NCI-H1092 (cell line): ENCODE results near the gene CACNA2D4.
A peak's percentile ranks its signal among the peaks of the same experiment; 100 is the strongest.

Source experiments
- DNase-seq: peaks from one replicate; lab custom pipeline; 2025; lab: John Stamatoyannopoulos, UW

Gene CACNA2D4

DNA sequence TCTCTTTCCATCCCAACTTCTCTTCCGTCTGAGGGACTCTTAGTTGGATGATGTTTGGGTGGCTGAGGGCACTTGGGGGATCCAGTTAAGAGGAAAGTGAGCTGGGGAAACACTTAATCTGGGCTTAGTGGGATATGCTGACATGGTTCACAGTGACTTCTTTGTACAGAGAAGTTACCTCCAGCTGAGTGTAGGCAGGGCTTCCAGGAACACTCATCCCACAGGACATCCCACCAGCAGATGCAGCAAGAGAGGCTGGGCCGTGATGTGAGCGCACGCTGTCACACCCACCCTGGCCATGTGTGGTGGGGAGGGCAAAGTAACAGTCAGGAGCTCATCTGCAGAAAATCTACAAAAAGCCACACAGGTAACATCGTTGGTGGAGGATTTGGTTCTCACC lies 832 bp upstream of the CACNA2D4 start:
- DNase-seq, result no peak

DNA sequence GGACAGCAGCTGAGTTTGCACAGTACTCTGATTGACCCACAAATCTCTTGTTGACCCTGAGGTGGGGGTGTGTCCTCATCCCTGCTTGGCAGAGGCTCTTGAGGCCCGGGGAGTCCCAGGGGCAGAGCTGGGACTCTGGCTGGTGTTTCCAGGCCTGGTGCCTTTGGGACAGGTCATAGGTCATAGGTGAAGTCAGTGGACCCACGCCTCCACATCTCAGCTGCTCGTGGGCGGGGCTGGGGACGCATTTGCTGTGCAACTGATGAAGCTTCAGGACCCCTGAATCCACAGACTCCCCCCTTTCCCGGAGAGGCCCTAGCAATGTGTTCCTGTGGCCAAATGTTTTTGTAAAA lies 408 bp upstream of the CACNA2D4 start:
- DNase-seq, result no peak

DNA sequence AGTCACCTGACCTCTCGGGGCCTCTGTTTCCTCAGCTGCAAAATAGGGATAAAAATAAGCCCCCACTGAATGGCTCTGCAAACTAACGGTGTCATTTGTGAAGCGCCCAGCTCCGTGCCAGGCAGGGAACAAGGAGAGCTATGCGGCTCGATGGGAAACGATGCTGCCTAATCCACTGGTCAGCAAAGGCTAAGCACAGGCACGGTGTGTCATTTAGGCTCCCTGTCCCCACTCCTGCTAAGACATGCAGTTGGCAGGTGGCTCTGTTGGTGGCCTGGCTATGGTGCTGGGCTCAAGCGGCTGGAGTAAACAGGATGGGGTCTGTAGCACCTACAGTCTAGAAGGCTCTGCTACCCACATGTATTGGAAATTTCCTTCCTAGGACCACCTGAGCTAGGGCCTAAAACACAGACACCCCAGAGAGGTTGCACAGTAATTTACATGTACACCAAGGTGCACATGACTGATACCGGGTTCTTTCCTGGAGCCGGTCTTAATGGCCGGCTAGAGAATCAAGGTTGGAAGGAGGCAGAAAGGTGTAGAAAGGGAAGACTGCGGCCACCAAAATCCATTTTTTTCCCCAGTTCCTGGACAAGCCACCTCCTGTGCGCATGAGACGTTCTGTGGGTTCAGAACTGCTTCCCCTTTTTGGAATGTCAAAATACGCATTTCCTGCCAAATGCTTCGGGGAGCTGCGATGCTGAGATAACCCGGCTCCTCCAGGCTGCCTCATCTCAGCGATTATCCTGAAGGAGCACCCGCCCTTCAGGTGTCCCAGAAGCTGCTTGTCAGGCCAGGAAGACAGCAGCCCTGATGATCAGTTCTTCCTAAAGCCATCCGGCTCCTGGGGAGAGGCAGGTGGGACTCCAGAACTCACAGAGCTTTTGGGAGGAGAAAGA lies 1.0 kb downstream of the CACNA2D4 start:
- no peak for DNase-seq

DNA sequence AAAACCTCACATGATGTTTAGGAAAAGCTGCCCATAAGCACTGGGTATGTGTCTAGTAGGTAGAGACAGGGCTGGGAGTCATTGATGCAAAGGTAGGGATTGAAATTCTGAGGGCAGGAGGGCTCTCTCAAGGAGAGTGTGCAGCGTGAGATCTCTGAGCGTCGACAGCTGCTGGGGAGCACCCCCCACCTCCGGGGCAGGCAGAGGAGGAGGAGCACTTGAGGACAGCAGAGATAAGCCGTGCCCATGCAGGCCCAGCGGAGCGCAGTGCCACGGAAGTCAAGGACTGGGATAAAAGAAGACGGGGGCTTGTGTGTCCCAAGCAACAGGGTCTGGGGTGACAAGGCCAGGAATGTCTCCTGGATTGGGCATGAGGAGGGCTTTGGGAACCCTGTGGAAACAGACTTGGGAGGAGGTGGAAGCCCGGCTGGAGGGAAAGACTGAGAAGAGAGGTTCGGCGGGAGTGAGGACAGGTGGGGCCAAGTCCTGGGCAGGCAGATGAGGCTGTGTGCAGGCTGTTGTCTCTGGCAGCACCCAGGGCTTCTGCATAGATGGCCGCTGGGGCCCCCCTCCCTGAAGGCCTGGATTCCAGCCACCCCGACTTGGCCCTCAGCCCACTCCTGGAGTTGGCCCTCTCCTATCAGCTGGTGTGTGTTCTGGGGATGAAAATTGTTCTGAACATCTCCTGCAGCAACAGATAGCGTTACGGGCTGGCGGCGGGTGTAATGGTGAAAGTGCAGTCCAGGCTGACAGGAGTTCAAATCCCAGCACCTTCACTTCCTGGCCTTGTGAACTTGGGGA lies 1.9 kb downstream of the CACNA2D4 start:
- DNase-seq, result peak; percentile 76

DNA sequence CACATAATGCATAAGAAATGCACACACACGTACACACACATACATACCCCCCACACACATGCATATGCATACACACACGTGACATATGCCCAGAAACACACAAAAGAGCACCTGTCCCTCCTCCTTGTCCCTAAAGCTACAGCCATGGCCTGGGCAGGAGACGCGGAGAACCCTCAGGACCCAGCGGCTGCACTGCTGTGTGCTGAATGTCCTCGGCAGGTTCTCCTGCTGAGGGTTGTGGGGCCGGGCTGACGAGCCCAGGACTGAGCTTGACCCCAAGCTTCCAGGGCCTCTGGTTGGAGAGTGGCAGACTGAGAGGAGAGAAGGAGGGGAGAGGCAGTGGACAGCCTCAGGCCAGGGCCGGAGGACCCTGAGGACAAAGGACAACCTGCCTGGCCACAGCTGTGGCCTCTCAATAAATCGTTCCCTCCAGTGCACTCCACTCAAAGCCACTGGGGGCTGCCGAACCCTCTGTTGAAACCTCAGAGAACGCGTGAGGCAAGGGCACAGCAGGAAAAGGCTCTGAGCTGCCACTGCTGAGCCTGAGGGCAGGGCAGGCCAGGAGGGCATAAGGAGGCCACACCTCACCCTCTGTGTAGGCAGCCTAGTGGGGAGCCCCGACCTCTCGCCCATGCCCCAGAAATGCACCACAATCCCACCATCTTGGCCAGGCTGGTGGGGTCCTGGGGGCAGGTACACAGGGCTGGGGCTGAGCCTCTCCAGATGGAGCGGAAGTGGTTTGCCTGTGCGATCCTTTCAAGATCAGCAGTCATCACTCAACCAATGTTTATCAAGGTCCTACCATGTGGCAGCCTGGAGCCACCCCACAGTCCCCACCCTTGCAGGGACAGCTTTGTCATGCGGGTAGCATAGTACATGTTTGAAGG lies 3.1 kb downstream of the CACNA2D4 start:
- DNase-seq, result no peak

DNA sequence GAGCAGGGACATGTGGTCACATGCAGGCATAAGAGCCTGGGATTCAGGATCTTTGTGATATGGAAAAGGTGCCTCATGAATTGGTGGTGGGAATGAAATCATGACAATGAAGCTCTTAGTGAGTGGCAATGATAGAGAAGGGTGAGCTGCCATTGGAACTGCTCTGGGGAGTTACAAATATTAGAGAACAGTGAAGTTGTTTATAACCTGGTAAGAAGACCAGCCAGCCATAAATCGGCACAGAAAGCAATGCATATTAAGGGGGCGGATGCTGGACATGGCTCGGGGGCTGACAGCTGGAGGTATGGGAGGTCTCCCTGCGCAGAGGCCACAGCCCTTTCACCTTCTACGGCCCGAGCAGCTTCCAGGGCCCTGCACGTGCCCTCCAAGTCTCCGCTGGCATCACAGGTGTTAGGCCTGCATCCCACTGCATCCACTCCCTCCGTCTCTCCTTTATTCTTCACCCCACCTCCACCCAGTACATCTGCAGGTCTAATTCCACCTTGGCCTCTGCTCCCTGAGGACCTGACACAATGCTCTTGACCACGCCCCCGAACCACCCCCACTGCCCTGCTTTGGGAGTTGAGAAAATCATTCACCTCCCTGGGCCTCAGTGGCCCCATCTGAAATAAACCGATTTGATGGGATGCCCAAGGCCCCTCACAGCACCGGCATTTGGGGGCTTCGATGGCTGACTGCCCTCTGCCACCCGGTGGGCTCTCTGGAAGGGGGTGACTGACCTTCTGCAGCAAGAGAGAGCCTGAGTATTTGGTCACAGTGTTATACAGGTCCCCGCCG lies 4.1 kb downstream of the CACNA2D4 start:
- no peak for DNase-seq

DNA sequence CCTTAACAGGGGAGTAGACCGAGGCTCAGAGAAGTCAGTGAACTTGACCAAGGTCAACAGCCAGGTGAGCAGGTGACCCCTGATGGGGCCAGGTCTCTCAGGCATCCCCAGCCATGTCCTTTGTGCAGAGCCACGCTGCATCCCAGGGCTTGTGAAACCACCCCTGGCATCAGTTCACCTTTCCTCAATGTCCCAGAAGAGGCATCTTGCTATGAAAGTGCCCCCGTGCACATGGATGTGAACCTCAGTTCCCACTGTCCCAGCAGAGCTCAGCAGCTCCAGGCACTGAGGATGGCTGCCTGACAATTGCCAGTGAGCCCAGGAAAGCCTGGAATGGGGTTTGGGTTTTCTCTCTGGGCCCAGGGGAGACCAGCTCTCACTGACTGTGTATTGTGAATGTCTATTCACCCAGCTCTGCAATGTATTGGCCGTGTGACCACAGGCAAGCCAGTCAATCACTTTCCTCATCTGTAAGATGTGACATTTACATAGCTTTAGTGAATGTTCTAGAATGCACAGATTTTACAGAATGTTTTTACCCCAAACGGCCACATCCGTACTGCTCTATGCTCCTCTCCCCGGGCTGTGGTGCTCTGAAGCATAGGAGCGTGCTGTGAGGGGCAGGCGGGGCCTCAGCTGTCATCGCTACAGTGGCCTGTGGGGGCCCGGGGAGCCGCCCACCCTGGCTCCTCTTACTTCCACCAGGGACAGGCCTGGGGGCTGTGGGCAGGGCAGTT lies 4.9 kb downstream of the CACNA2D4 start:
- no peak for DNase-seq

DNA sequence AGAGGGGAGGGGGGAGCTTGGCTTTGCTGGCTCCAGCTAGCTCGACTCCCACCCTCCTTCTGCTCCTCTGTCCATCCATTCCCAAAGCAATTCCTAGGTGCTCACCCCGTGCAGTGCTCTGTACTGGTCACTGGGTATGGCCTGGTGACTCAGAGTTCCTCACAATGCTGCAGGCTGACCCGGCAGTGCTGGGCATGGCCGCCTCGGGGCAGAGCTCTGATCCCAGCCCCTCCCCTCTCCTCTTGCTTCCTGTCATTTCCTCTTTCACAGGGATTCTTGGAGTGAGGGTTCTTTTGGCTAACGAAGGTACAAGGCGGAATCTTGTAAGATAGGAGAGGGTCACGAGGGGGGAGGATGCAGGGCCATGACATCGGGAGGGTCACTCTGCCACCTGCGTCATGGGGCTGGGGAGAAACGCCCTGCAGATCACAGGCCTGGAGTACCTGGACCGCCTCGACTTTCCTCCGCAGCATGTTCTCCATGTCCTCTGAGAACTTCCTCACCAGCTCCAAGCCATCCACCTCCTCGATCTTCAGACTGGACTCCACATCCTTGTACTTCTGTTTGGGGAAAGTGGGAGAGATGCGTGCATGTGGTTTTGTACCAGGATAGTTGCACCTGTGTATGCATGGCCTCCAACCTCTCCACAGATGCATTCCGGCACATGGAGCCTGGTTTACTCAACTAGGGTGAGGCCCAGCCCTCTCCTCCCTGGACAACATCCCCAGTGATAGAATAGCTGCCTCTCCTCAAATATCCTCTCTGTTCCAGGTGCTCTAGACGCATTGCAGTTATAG lies 5.7 kb downstream of the CACNA2D4 start:
- DNase-seq, result no peak

DNA sequence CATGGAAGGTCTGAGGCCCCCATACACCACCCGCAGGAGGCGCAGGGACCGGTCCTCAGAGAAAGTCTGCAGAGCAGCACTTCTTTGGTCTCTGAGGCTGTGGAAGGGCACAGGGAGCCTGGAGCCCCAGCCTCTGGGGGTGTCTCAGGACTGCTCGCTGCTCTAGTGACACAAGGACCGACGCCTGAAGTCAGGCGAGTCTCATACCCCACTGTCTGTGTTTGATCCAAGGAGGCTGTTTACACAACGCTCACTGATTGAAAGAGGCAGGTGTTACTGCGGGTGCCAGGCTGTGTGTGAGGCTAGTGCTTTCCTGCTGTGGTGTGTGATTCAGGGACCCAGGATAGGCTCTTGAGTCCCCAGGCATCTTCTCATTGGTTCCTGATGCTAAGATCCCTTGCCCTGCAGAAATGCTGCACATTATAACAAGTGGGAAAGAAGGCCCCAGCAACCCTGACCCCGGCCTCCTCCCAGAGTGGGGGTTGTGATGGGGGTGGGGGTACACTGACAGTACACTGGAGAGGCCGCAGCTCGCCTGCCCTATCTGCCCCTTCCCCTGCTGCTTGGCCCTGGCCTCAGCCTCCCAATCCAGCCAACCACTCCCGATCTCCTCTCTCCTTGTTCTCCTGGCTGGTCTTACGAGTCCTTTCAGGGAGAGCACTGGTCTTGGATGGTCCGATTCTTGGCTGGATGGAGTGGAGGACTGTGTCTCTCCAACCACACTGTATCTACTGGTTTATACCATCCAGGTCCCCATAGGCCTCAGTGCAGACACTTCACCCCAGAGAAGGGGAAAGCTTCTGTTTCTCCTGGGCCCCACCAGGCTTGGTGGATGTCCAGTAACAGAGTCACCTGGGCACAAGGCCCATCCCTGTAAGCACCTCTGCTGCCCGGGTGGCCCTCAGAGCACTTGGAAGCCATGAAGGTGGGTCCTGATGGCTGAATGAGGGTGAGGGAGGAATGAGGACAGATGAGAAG lies 6.6 kb downstream of the CACNA2D4 start:
- DNase-seq, result peak; percentile 92

DNA sequence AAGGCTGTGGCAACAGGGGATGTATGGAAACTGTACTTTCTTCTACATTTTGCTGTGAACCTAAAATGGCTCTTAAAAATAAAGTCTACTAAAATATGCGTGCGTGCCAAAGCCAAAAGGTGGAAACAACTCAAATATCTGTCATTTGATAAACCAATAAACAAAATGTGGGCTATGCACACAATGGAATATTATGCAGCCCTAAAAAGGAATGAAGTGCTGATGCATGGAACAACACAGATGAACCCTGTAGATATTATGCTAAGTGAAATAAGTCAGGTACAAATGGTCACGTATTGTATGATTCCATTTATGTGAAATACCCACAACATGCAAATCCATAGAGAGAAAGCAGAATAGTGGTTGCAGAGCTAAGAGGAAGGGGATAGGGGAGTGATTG lies 8.0 kb downstream of the CACNA2D4 start:
- DNase-seq, result no peak

DNA sequence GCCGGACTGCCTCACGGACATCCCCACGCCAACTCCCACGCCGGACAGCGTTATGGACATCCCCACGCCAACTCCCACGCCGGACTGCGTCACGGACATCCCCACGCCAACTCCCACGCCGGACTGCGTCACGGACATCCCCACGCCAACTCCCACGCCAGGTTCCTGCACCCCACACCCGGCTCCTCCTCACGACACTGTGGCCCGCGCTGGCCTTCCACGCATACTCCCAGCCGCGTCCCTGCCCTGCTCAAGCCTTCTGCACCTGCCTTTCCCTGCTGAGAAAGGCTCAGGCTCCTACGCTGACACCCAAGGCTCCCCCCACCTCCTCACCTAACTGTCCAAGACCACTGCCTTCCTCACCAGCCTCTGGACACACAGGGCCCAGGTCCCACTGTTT lies 9.7 kb downstream of the CACNA2D4 start:
- DNase-seq, result no peak

DNA sequence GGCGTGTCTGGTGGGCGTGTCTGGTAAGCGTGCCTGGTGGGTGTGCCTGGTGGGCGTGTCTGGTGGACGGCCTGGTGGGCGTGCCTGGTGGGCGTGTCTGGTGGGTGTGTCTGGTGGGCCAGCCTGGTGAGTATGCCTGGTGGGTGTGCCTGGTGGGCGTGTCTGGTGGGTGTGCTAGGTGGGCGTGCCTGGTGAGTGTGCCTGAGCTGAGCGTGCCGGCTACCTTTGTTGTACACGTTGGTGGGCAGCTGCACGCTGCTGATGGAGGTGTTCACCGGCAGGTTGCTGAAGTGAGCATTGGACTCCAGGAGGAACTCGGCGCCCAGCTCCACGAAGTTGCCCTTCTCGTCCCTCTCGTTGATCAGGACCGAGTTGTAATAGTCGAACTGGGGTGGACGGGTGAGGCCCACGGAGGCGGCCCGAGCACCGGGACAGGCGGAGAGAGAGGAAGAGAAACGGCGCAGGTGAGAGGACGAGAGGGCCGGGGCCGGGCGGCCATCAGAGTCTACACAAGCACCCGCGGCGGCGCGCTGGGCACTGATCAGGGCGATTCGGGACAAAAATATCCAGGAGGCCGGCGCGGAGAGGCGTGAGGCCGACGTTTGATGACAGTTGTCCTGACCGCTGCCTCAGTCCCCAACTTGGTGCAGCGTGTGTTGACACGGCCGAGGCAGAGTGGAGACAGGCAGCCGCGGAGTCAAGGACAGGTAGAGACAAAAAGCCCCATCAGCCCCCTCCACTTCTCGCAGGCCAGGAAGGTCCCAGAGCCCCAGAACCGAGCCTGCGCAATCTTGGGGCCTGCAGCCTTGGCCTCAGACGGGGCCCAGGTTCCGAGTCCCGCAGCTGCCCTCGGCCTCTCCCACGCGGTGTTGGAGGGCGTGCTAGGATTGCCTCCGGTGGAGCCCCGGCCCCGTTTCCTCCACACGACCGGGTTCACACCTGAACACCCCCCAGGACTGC lies 10.5 kb downstream of the CACNA2D4 start:
- DNase-seq, result no peak

DNA sequence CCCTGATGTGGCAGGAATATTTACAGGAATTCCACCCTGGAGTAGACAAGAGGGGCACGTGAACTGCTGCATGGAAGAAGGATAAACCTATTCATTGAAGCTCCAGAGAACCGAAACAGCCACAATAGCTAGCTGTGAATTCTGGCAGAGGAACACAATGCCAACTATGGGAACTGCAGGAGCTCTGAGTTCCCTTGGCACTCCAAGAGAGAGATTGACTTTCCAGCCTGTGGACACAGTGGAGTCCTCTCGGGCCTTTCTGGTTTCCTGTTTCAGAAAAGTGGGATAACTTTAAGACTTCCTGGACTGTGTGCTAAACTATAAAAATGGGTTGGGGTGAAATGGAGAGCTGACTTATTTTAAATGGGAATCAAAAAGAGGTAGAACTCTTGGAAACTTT lies 11.9 kb downstream of the CACNA2D4 start:
- no peak for DNase-seq

DNA sequence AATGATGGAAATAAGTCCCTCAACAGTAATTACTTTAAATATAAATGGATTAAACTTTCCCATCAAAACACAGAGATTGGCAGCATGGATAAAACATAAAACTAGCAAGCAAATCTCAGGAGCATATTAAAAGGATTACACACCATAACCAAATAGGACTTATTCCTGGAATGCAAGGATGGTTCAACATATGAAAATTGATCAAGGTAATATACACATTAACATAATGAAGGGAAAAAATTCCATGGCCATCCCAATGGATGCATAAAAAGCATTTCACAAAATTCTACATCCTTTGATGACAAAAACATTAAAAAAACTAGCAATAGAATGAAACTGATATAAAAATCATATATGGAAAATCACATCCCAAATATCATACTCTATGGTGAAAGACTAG lies 13.6 kb downstream of the CACNA2D4 start:
- DNase-seq, result no peak

DNA sequence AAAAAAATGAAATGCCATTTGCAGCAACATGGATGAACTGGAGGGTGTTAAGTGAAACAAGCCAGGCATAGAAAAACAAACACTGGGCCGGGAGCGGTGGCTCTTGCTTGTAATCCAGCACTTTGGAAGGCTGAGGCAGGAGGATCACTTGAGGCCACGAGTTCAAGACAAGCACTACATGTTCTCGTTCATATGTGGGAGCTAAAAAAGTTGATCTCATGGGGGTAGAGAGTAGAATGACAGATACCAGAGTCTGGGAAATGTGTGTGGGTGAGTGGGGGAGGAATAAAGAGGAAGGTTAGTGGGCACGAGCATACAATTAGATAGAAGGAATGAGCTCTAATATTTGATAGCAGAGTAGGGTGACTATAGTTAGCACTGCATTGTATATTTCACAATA lies 21.5 kb downstream of the CACNA2D4 start:
- no peak for DNase-seq

DNA sequence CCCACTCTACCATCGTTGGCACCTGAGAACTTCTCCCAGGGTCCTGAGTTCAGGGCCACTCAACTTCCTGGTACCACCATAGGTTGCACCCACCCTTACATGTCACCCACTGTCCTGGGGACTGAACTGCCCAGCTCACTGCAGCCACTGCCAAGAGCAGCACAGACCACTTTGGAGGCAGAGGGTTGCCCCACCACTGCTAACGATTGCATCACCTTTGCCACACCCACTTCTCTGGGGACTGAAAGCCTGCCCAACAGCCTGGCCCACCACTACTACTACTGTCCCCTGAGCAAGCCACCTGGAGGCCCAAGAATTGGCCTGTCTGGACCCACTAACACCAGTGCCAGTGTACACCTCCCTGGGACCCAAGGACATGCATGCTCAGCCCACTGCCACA lies 27.6 kb downstream of the CACNA2D4 start:
- no peak for DNase-seq

DNA sequence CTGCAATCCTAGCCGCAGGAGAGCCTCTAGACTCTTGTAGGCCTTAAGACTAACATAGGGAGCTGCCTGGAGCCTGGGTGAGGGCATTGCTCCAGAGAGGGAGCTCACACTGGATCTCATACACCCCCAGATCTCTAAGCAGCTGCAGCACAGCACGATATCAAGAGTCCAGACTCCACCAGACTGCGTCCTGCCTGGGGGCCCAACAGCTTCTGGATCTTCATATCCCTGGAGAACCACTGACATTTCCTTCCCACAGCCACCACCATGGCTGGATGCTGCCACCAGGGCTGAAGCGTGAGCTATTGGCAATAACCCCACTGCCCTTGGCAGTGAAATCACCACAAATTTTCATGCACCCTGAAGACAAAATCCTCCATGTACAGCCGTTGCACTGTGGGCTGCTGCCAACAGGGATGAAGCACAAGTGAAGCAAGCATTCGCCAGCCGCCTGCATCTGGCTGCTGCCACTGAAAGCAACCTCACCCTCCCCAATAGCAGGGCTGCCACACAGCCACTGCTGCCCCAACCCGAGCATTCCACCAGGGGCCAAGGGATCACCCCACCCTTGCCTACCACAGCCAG lies 28.2 kb downstream of the CACNA2D4 start:
- no peak for DNase-seq
